GM12878 (cell line): ENCODE results near the gene EDN2. TPM values are rescaled to one million over a fixed set of nuclear protein-coding genes. Genes with fewer than 3 reads are reported as not detected.

Experiments
- ATF7 ChIP-seq: fragments of 450-650 bp; IDR thresholded peaks from 2 replicates; pipeline ENCODE4 v1.6.1; 2016; ENCODE audit warnings: low read depth, mild to moderate bottlenecking
- MYB ChIP-seq: fragments of 150-350 bp; IDR thresholded peaks from 2 replicates; pipeline ENCODE4 v1.6.1; 2014; ENCODE audit warnings: mild to moderate bottlenecking, low read depth, low read length, borderline replicate concordance
- PML ChIP-seq: IDR thresholded peaks from 2 replicates; pipeline ENCODE4 v1.6.1; 2012; ENCODE audit warnings: low read length, inconsistent platforms
- RB1 ChIP-seq: fragments of 450-650 bp; formaldehyde crosslinking; IDR thresholded peaks from 2 replicates; pipeline ENCODE4 v1.6.1; 2017; ENCODE audit warnings: mild to moderate bottlenecking, borderline replicate concordance
- RCOR1 ChIP-seq: conservative IDR thresholded peaks from 2 replicates; pipeline ENCODE4 v1.6.1; 2012; ENCODE audit warnings: low read depth, low read length, improper control_type of control experiment
- ZNF217 ChIP-seq: fragments of 450-650 bp; IDR thresholded peaks from 2 replicates; pipeline ENCODE4 v1.6.1; 2017; ENCODE audit warnings: antibody characterized with exemption, mild to moderate bottlenecking
- ZSCAN29 ChIP-seq: fragments of 450-650 bp; IDR thresholded peaks from 2 replicates; pipeline ENCODE4 v1.6.1; 2017; ENCODE audit warnings: mild to moderate bottlenecking, moderate library complexity
- polyA plus RNA-seq, 11 experiments: library from polyadenylated mRNA; depleted of rRNA in 4 of 11; unstranded in 6 of 11; stranded (reverse) in 5 of 11; fragments of >200 nt; fragmentation: Nextera tagmentation in 4 of 11; fragmentation: Illumina TruSeq in 1 of 11; extraction: Ambion mirVana in 4 of 11; extraction: Trizol in 1 of 11; gene quantifications; 1 replicate in 1 of 11; 2 replicates in 10 of 11; pipeline versions ENCODE4 v1.2.1 to v1.2.3, GENCODE V29; 2011 to 2016; ENCODE audit warnings: inconsistent platforms in 2 of 11, missing spikeins in 2 of 11, low read depth in 1 of 11
- total RNA-seq, 4 experiments: library from RNA; depleted of rRNA in 3 of 4; stranded (reverse); fragments of >200 nt in 3 of 4; fragmentation: Illumina TruSeq in 1 of 4; extraction: Trizol in 1 of 4; gene quantifications; 2 replicates each; pipeline versions ENCODE4 v1.2.1 to v1.2.3, GENCODE V29; 2013 to 2021
- TF ChIP-seq, protein P1 (sequence below): fragments of 450-650 bp; IDR thresholded peaks from 2 replicates; pipeline ENCODE4 v1.6.1; 2016; ENCODE audit warnings: mild to moderate bottlenecking, moderate library complexity, borderline replicate concordance
- TF ChIP-seq, protein P2 (sequence below): fragments of 450-650 bp; conservative IDR thresholded peaks from 2 replicates; pipeline ENCODE4 v1.6.1; 2017; ENCODE audit warnings: mild to moderate bottlenecking, moderate library complexity
- TF ChIP-seq, protein P3 (sequence below): fragments of 450-650 bp; formaldehyde crosslinking; IDR thresholded peaks from 2 replicates; pipeline ENCODE4 v1.4.0; 2022; ENCODE audit warnings: mild to moderate bottlenecking, moderate library complexity

Gene EDN2
- total and polyA plus RNA-seq, 10 of the 15 experiments (the other 5 are each of a cell fraction or from before 2014, with no cell fraction given): 0.11 to 1.5 (median 0.43) TPM; not detected in 1

DNA sequence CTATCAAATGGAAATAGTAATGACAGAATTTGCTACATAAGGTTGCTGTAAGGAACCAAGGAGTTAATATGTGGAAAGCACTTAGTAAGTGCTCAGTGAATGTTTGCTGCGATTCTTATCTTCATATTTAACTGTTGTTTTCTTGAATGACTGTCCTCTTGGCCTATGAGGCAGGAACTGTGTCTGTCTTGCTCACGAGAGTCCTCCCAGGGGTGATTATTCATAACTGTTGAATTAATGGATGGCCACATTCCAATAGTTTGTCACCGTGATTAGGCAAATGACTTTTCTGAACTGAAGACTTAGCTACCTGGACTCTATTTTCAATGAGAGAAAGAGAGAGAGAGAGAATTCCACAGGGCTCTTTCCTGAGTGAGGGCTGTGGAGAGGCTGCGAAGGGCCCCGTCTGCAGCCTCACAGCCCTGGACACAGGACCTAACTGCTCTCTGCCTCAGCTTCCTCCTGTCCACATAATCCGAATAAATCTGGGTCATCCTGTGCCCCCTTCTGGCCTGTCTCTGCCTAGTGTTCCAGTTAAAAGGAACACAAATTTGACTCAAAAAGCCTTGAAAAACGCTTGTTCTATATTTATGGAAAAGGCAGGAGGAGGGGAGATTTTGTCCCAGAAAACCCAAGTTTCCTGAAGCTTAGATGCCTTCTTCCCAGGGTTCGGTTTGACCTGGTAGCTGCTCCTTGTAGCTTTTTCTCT is 8.5 kb downstream of the EDN2 start (continued):
- TF ChIP-seq, protein P1, sequence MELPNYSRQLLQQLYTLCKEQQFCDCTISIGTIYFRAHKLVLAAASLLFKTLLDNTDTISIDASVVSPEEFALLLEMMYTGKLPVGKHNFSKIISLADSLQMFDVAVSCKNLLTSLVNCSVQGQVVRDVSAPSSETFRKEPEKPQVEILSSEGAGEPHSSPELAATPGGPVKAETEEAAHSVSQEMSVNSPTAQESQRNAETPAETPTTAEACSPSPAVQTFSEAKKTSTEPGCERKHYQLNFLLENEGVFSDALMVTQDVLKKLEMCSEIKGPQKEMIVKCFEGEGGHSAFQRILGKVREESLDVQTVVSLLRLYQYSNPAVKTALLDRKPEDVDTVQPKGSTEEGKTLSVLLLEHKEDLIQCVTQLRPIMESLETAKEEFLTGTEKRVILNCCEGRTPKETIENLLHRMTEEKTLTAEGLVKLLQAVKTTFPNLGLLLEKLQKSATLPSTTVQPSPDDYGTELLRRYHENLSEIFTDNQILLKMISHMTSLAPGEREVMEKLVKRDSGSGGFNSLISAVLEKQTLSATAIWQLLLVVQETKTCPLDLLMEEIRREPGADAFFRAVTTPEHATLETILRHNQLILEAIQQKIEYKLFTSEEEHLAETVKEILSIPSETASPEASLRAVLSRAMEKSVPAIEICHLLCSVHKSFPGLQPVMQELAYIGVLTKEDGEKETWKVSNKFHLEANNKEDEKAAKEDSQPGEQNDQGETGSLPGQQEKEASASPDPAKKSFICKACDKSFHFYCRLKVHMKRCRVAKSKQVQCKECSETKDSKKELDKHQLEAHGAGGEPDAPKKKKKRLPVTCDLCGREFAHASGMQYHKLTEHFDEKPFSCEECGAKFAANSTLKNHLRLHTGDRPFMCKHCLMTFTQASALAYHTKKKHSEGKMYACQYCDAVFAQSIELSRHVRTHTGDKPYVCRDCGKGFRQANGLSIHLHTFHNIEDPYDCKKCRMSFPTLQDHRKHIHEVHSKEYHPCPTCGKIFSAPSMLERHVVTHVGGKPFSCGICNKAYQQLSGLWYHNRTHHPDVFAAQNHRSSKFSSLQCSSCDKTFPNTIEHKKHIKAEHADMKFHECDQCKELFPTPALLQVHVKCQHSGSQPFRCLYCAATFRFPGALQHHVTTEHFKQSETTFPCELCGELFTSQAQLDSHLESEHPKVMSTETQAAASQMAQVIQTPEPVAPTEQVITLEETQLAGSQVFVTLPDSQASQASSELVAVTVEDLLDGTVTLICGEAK: no peak
- TF ChIP-seq RCOR1 (no peak), RB1 (no peak), PML (no peak), MYB (no peak), ZSCAN29 (no peak), ATF7 (no peak), ZNF217 (no peak)
- TF ChIP-seq, protein P2, sequence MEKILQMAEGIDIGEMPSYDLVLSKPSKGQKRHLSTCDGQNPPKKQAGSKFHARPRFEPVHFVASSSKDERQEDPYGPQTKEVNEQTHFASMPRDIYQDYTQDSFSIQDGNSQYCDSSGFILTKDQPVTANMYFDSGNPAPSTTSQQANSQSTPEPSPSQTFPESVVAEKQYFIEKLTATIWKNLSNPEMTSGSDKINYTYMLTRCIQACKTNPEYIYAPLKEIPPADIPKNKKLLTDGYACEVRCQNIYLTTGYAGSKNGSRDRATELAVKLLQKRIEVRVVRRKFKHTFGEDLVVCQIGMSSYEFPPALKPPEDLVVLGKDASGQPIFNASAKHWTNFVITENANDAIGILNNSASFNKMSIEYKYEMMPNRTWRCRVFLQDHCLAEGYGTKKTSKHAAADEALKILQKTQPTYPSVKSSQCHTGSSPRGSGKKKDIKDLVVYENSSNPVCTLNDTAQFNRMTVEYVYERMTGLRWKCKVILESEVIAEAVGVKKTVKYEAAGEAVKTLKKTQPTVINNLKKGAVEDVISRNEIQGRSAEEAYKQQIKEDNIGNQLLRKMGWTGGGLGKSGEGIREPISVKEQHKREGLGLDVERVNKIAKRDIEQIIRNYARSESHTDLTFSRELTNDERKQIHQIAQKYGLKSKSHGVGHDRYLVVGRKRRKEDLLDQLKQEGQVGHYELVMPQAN: no peak
- TF ChIP-seq, protein P3, sequence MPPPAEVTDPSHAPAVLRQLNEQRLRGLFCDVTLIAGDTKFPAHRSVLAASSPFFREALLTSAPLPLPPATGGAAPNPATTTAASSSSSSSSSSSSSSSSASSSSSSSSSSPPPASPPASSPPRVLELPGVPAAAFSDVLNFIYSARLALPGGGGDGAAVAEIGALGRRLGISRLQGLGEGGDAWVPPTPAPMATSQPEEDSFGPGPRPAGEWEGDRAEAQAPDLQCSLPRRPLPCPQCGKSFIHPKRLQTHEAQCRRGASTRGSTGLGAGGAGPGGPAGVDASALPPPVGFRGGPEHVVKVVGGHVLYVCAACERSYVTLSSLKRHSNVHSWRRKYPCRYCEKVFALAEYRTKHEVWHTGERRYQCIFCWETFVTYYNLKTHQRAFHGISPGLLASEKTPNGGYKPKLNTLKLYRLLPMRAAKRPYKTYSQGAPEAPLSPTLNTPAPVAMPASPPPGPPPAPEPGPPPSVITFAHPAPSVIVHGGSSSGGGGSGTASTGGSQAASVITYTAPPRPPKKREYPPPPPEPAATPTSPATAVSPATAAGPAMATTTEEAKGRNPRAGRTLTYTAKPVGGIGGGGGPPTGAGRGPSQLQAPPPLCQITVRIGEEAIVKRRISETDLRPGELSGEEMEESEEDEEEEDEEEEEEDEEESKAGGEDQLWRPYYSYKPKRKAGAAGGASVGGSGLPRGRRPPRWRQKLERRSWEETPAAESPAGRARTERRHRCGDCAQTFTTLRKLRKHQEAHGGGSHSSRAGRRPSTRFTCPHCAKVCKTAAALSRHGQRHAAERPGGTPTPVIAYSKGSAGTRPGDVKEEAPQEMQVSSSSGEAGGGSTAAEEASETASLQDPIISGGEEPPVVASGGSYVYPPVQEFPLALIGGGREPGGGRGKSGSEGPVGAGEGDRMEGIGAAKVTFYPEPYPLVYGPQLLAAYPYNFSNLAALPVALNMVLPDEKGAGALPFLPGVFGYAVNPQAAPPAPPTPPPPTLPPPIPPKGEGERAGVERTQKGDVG (CRISPR knock-in tag): no peak
- TF ChIP-seq, all 136 proteins: peak for 0
